NCI-H526 (cell line): ENCODE data around the gene RCSD1.

ENCODE experiments used
- DNase-seq, 2 experiments: peaks; one replicate each; lab custom pipeline; 2025; lab: John Stamatoyannopoulos, UW

The RCSD1 gene

DNA sequence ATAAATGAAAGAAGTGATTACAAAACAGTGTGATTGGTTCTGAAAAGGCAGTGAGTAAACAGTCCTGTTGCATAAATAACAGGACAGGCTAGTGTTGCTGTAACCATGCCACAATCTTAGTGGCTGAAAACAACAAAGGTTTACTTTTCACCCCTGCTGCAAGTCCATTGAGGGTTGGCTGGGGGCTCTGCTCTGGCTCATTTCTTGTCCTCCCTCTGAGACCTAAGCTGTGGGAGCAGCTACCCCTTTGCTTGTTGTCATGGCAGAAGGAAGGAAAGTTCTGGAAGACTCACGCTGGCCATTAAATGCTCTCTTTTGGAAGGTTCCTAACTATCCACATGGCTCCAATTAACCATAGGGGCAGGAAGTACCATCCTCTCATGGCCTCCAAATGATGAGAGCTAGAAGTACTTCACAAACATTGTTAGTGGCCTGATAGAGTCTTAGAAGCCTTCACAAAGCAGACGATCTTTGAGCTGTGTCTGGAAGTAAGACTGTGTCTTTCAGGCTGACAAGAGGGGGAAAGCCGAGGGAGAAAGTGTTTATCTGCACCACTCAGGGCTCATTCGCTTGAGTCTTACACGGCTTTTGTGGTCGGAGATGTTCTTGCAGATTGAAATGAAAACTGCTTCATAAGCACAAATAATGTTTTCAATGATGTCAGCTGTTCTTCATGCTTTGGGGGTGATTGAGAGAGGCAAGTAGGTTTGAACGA lies 11.9 kb downstream of the RCSD1 start:
- DNase-seq, result no peak

DNA sequence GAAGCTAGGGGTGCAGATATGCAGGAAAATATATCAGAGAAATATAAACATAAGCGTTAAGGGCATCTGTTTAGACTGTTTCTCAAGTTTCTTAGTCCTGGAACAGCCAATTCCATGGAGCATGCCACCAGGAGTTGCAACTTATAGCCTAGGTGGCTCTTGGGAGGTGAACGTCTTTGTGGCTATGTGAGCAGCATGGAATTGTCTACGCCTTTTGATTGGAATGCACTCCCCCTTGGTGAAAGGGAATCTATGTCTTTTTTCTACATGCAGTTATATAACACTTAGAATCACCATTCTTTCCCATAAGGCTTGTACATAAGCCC lies 12.4 kb downstream of the RCSD1 start:
- no peak for DNase-seq

DNA sequence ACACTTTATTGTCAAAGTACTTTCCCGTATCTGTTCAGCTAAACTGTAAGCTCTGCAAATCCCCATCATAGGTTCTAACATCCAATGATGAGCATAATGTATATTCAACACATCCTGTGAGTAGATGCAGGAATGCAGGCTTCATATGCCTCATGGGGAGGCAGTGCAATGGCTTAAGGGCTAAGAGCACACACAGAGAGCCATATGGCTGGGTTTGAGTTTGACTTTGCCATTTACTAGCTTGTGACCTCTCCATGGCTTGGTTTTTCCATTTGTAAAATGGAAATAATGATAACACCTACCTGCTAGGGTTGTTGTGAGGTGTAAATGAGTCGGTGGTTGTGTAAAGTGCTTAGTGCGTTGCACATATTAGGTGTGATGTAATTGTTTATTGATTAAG lies 13.4 kb downstream of the RCSD1 start:
- no peak for DNase-seq

DNA sequence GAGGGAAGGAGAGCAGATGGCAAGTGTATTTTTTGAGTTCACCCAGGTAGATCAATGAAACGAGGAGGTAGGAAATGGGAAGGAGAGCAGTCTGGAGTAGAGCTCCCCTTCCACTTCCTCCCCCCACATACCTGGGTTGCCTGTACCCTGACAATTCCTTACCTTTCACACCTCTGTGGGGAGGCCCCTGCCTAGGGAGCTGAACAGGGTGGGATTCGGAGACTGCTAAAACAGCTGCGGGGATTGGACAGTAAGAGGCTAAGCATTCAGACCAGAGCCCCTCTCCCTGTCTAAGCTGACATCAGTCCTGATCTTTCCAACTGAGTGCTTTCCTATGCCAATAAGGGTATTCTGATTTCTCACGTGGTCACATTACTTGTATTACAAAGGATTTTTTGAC lies 14.5 kb downstream of the RCSD1 start:
- no peak for DNase-seq

DNA sequence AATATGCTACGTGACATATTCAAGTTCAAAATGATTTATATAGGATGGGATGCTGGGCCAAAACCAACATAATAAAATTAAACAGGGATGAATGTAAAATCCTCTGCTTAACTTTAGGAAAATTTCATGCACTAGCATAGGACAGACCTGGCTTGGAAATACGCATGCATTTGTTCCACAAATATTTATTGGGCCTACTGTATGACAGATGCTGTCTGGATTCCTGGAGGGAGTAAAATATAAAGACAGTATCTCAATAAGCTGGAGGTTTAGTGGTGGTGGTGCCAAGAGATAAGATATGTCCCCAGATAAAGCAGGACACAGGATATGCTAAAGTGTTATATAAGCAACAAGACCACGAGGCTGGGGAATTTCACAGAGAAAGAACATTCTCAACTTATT lies 15.1 kb downstream of the RCSD1 start:
- no peak for DNase-seq

DNA sequence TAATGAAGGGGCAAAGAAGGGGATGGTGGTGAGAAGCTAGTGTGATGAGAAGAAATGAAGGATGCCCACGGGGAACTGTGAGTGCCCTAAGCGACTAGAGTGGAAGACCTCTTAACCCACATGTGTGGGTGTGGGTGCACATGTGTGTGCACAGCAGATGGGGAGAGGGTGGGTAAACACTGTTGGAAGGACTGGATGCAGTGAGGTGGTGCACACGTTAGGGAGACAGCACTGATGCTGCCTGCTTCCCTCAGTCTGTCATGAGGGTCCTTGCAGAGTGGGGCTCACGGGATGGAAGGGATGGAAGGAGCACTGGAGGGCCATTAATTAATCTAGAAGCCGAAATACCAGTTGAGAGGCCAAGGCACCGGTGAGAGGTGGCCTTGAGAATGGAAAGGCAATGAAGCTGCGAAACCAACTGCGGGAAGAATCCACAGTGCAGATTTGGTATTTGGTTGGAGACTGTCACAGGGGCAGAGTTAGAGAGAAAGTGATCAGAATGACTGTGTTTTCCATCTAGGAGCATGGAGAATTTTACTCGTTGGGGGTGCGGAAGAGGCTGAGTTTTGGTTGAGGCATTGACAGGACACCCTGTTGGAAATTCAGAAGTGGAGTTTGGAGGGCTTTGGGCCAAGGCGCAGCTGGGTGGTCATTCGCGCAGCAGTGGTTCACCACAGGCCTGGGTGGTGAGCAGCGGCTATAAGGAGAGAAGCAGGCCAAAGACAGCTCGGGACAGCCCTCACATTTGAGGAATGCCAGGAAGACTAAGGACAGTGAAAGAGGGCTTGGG lies 15.8 kb downstream of the RCSD1 start:
- DNase-seq, result no peak

DNA sequence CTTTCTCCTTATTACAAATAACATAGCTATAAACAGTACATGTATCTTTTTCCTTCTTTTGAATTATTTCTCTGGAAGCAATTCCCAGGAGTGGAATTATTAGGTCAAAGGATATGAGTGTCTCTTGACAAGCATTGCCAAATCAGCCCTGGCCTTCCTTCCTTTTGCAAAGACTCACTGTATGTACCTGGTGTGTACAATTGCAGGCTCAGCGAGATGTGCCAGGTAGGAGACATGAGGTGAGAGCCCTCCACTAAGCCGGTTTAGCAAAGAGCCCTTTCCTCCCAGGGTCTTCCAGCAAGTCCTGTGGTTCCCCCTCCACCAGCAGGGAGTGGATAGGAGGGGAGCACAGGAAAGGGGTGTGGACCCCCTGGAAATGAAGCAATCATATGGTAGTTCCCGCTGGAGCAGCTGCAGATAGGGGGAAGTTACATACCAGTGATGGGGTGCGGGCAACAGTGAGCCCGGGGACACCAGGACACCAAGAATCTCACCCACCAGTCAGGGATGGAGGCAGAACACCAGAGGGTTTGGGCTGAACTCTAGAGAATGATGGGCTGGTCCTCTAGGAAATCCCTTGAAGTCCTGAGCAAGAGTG lies 18.3 kb downstream of the RCSD1 start:
- no peak for DNase-seq

DNA sequence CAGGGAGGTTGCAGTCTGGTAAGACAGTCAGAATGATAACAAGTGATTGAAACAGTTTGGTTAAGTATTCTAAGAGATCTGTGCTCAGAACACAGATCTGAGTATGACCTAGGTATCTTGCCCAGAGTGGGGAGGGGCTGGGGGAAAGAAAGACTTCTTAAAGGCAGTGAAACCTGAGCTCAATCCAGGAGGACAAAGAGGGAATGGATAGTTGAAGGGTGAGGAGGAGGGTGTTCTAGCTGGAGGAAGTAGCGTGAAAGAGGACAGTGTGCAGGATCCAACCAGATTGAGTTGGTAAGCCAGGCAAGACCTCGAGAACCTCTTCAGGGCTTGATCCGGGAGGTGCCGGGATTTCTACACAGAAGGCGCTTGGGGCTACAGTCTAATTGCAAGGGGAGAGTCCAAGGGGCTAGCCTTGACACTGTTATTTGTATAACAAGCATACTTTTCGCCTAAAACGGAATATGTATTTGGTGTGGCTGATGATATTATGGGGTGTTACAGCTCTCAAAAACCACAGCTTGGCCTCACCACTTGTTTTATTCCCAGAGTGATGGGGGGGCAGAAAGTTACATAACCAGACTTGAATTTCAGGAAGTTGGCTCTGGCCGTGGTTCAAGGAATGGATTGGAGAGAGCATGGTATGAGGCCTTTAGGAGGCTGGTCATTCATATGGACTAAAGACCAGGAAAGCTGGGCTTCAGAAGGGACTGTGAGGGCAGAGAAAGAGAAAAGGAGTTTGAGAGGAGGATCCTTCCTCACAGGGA lies 19.1 kb downstream of the RCSD1 start:
- no peak for DNase-seq

DNA sequence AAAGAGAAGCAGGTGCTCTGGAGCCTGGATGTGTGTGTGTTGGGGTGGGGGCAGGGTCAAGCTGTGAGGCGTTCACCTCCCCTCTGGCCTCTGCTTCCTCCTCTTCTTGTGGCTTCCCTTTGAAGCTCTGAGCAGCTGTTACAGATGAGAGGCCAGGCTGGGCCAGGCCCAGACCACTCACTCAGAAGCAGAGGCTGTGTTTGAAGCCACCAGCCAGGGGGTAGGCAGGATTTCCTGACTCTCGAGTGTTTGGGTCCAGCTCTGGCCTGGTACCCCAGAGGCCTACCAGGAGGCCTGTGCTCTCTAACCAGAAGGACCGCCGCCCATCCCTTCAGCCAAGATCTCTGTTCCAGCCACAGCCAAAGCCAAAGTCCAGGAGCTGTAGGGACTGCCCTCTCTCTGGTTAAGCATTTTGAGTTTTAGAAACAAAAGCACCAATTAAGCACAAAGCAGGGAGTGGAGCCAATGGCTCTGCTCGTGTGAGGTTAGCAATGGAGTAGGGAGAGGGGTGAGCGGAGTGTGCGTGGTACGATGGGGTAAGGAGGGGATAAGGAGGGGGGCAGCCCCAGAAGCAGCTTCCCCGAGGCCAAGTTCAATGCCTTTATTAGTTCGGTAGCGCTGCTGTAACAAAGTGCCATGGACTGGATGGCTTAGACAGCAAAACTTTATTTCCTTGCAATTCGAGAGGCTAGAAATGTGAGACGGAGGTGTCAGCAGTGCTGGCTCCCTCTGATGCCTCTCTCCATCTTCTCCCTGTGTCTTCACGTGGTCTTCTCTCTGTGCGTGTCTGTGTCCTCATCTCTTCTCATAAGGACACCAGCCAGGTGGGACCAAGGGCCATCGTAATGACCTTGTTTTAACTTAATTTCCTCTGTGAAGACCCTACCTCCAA lies 20.5 kb downstream of the RCSD1 start:
- DNase-seq, result no peak

DNA sequence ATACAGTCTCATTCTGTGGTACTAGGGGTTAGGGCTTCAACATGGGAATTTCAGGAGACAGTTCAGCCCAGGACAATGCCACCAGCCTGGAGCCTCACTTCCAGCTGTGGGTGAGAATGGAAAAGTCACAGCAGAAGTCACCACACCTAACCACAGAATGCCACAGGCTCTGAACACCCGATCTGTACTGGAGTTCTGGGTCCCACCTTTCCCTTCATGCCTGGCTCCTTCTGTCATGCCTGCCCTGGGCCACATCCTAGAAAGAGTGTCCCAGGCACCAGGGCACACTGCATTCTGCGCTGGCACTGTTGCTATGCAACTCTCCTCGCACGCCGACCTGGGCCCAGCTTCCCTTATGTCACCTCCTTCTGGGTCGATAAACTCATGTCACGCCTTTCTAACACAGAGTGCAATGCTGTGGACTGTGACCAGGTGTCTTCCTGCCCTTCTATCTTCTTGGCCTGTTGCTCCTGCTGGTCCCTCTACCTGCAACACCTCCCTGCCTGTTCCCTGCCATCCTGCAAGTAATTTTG lies 21.2 kb downstream of the RCSD1 start:
- no peak for DNase-seq

DNA sequence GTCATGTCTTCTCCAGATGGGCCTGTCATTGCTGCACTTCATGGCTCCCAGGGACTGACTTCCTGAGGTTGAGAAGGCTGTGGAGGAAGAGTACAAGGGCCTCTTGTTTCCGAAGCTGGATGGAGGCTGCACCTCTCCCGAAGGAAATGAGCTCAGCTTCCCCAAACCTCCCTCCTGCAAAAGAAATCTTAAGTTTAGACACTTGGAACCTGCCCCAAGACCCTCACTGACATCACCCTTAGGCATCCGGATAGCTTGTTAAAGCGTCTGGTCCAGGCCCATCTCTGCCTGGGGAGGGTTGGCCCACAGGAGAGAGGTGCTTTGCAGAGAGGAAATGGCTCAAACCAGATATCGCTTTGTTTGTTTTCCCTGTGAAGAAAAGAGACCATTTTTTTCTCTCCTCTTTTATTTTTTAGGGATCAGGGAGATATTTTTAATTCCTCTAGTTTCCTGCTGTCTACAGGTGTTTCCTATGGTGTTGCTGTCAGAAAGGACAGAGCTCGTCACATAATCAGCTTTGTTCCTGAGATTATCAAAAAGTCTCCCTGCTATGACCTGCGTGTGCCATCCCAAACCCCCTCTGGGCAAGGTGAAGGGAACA lies 25.0 kb downstream of the RCSD1 start:
- DNase-seq, result no peak

DNA sequence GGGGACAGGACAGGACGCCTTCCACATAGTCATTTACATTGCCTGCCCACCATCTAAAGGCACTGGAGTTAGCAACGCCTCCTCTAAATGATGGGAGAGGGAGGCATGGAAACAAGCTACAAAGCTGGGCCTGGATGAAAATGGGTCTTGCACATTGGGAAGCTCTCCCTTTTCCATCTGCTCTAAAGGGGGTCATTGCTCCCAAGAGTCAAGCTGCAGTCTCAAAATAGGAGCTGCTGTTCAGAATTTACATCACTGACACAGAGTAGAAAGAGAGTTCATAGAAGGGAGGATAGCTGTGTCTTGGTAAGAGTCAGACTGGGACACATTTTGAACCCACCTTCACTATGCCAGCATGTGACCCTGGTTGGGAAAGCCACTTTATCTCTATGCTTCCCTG lies 26.6 kb downstream of the RCSD1 start:
- no peak for DNase-seq

DNA sequence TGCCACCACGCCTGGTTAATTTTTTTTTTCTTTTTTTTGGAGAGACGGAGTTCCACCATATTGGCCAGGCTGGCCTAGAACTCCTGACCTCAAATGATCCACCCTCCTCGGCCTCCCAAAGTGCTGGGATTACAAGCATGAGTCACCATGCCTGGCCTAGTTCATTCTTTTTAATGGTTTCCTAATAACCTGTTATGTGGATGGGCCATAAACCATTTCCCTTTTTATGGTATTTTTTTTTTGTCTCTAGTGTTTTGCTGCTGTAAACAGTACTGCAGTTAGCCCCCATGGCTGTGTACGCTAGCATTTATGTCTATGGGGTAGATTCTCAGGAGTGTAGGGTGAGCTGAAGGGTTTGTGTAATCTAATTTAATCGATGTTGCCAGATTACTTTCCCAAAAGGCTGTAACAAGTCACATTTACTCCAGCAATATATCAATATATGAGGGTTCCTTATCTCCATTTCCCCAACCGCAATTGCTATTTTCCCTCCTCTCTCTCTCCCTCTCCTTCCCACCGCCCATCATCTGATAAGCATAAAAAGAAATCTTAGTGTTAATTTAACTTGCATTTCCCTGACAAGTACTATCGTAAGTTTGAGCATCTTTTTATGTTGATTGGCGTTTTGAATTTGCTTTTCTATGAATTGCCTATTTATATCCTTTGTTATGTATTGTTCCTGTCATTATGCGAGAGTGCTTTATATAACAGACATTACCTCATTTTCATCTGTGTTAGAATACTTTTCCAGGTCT lies 28.7 kb downstream of the RCSD1 start:
- no peak for DNase-seq

DNA sequence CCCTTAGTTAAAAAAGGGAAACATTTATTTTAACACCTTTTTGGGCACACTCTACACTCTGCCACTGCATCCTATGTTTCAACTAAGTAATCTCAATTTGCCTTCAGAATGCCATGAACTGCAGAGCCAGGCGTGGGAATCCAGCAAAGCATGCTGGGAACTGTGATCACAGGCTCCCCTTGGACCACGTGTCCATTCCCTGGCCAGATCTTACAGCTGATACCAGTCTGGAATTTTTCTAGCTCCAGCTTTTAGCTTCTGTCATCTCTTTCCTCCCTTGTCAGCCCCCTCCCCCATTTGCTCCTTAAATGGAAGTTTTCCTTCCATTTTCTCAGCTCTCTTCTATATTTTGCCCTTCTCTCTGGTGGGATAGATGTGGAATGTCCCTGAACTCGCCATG lies 29.4 kb downstream of the RCSD1 start:
- DNase-seq, result no peak

DNA sequence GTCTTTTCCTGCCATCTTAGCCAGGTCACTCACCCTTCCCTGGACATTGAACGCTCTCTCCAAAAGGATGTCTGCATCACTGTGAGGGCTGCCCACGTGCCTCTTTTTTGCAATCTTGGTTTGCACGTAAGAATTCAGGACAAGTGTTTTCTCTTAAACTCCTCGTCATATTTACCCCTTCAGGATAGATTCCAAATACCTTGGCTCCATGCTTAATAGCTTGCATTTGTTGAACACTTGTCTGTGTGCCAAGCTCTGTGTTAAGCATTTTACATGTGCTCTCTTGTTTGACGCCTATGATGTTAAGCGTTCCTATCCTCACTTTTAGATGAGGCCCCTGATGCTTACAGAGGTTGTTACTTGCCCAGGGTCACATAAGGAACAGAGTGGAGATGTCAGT lies 29.8 kb downstream of the RCSD1 start:
- no peak for DNase-seq

DNA sequence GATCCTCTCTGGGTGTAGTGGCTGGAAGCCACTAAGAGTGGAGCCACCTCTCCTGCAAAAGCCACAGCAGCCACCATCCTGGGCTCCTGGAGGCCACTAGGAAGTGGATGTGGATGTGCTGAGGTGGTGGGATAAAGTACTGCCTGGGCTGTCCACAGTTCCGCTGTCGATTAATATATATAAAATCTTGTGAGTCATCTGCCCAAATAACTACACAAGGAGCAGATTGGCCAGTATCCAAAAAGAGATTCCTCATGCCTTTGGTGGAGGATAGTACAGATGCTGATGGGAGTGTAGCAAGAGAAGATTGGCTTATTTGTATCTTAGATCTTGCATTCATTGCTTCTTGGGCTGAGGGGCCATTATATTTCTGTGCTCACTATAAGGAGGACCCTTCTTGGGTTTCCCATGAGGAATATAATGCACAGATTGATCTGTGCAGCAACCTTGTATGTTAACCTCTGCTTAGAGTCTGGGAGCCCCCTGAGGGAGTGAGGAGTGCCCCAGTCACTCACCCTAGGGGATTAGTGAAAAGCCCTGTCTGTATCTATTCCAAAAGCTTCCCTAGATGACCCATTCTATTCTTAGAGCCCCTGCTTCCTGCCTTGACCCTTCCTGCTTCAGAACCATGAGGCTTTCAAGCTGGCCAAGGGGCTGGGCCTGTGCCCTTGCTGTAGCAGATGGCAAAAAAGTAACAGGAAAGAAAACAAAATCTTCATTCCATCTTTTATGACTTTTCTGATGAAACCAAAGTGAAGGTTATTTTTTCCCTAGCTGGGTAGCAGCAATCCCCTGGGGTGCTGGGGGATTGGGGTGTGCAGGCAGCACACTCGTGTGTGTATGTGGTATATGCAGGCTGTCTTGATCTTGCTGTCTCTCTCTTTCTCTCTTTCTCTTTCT lies 31.7 kb downstream of the RCSD1 start:
- DNase-seq, result no peak

DNA sequence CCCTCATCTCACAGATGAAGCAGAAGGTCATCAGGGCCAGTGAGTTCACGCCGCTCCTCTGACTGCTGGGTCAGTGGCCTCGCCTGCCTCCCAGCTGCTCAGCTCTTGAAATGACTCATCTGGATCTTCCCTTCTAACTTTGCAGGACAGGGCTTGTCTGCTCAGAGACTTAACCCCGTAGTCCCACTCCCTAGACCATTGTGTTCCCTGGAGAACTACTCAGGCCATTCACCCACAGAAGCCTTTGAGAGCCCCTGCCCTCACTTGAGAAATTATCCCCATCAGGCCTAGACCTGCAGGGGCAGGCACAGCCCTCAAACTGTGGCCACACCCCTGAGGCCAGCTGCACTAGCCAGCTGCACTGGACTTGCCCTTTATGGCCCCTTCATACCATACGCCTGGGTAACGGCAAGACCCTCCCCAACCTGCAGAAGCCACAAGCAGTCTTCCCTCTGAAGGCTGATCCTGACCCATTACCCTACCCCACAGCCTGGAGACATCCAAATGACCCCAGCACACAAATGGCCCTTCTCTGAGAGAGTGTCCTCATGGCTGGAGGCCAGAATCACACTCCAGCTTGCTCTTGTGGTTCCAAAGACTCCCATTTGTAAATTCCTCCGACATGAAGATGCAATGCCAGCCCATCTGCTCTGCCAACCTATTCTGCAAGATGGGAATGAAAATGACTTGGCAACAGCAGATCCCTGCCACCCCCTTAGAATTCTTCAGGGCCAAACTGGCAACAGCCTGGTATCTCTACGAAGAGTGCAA lies 33.2 kb downstream of the RCSD1 start:
- DNase-seq, result no peak

DNA sequence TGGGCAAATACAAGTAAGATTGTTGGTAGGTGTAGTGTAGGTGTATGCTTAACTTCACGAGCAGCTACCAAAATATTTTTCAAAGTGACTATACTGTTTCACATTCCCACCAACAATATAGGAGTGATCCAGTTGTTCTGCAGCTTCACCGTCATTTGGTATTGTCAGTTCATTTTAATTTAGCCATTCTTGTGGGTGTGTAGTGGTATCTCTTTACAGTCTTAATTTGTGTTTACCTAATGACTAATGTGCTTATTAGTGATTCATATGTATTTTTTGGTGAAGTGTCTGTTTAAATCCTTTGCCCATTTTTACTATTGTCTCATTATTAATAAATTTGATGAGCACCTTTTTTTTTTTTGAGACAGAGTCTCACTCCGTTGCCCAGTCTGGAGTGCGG lies 35.4 kb downstream of the RCSD1 start:
- no peak for DNase-seq
